HL-60 (cell line): ENCODE data around the gene TRIOBP.

ENCODE experiments used
- DNase-seq, 2 experiments: peaks; one replicate each; pipeline ENCODE4 v3.0.0-alpha.2; 2010 to 2020; ENCODE audit warnings: low read depth in 1 of 2, low spot score in 1 of 2
- H3K27ac ChIP-seq: fragments of 250-450 bp; sonication (Bioruptor Pico); replicated peaks from 2 replicates; pipeline ENCODE4 v1.5.1; 2020; ENCODE audit warnings: mild to moderate bottlenecking, moderate library complexity
- H3K27me3 ChIP-seq: fragments of 250-450 bp; sonication (Bioruptor Pico); 2 replicates; pipeline ENCODE4 v1.5.1; 2021; ENCODE audit warnings: mild to moderate bottlenecking, moderate library complexity; ENCODE audit not compliant: insufficient read depth, poor library complexity, severe bottlenecking
- H3K4me3 ChIP-seq: replicated peaks from 2 replicates; pipeline ENCODE4 v1.5.1; 2011; ENCODE audit warnings: mild to moderate bottlenecking, control low read depth, low read length; ENCODE audit not compliant: insufficient read depth
- CTCF ChIP-seq: IDR thresholded peaks from one replicate; pipeline ENCODE4 v1.5.1; 2011; ENCODE audit warnings: low read length, control low read depth, inconsistent platforms; ENCODE audit not compliant: insufficient read depth
- GABPA ChIP-seq: IDR thresholded peaks from 2 replicates; pipeline ENCODE4 v1.6.1; 2012; ENCODE audit warnings: low read depth
- POLR2AphosphoS5 ChIP-seq: IDR thresholded peaks from 2 replicates; pipeline ENCODE4 v1.6.1; 2012; ENCODE audit warnings: low read depth
- REST ChIP-seq: IDR thresholded peaks from 2 replicates; pipeline ENCODE4 v1.6.1; 2012; ENCODE audit warnings: low read depth; ENCODE audit not compliant: insufficient replicate concordance
- SPI1 ChIP-seq: IDR thresholded peaks from 2 replicates; pipeline ENCODE4 v1.6.1; 2012; ENCODE audit warnings: low read depth, mild to moderate bottlenecking, borderline replicate concordance

The TRIOBP gene

GRCh38 chr22:37734402-37734700 is 37.5 kb downstream of the TRIOBP start:
- Histone ChIP-seq H3K27me3 (no peaks in the 10 kb centered on the region), H3K4me3 (no peak overlapping the region), H3K27ac (no peak overlapping the region)
- DNase-seq: no peak
- no peak for TF ChIP-seq POLR2AphosphoS5
- TF ChIP-seq SPI1: no peak
- TF ChIP-seq CTCF: no peak
- no peak for TF ChIP-seq GABPA
- TF ChIP-seq REST: no peak

- TF ChIP-seq REST (no peak), CTCF (no peak), GABPA (no peak), SPI1 (no peak)
- Histone ChIP-seq H3K4me3 (no peak overlapping the region), H3K27ac (no peak overlapping the region), H3K27me3 (no peaks in the 10 kb centered on the region)
- DNase-seq: no peak
Measured at GRCh38 chr22:37734964-37735451, 38.2 kb downstream of the TRIOBP start.

GRCh38 chr22:37739035-37739434 is 42.2 kb downstream of the TRIOBP start:
- H3K4me3 ChIP-seq: no peak overlapping the region
- H3K27ac ChIP-seq: peak overlapping the region; percentile 83
- peak in 1 of 2 experiments; percentile 52 for DNase-seq
- no peaks in the 10 kb centered on the region for H3K27me3 ChIP-seq
- TF ChIP-seq CTCF: no peak
- no peak for TF ChIP-seq POLR2AphosphoS5
- TF ChIP-seq REST: no peak
- no peak for TF ChIP-seq GABPA
- no peak for TF ChIP-seq SPI1
